ENCODE measurements around the gene ABCF2.

The ABCF2 gene

DNA sequence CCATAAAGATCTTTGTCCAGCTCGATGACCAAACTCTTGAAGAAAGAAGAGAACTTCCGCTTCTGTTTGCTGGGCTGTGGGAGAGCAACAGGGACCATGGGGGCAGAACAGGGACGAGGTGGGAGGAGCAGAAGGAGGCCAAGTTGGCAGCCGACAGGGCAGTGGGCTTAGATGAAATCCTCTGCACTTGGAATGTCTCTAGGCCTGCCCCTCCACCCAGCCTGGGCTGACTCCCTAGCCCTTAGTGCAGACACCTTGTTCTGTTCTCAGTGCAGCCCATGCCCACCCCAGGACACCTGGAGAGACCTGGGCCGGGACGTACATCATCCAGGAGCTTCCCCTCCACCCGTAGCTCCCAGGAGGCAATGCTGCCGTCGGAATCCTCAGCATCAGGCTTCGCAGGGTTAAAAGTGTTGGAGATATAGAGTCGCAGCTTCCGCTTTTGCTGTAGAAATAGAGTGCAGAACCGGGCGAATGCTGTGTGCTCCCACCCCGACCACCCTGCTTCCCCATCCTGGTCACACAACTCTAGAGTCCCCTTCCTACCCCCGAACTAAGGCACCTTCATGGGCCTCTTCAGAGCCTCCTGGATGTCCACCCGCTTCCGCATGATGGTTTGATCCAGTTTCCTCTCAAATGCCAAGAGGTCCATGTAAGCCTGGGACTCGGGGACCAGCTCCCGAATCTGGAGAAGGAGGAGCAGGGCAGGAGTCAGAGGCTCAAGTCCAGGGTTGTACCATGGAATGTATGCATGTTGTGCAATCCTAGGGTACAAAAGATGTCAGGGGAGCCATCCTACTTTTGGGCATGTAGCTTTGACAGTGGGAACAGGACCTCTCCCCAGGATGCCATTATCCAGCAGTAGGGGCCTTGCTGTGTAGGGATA is 15.4 kb upstream of the ABCF2 start:
- DNase-seq (ENCODE audit: low read depth in 2 of 2) = no peak

DNA sequence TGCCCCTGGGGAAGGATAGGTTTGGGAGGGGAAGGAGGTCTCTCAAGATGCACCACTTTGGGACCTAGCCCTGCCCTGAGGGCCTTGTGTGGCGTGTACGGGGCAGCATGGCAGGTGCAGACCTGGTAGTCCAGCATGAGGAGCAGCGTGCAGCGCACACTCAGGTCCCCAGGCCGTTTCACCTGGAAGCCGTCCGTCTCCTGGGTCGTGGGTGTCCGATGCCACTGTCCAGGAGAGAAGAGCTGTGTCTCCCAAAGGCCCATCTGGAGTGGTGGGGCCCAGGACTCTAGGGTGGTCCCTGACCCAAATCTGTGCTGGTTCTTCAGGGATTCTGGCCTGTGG is 14.7 kb upstream of the ABCF2 start:
- DNase-seq (ENCODE audit: low read depth in 2 of 2) = no peak

DNA sequence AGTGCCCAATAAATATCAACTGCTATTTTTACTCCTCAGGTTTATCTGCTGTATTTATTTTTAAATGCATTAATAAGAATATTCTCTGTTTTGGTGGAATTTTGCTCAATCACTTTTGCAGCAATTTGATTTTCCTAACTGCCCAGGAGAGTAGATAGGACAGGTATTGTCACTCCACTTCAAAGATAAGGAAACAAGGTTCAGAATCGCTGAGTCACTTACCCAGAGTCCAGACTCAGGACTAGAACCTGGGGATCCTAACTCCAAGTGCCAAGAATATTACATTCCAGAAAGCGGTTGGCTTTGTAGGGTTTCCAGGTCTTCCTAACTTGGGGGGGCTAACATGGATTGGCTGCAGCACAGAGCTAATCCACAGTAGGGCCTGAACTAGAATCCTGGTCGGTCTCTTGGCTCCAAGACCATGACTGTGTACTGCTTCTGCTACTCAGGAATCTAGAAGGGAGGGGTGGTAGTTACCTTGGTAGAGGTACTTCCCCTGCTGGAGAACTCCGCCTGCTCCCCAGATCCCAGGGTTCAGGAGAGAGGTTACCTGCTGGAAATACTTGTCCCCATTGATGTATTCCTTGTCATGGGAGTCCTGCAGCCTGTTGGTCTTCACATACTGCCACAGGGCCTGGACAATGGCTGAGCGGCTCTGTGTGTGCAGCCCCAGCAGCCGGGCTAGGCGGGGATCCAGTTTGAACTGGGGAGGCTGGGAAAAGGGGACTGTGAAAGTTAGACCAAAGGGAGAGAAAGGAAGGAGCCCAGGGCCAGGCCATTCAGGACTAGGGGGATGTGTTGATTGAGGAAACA is 14.1 kb upstream of the ABCF2 start:
- no peak for DNase-seq (ENCODE audit: low read depth in 2 of 2)

DNA sequence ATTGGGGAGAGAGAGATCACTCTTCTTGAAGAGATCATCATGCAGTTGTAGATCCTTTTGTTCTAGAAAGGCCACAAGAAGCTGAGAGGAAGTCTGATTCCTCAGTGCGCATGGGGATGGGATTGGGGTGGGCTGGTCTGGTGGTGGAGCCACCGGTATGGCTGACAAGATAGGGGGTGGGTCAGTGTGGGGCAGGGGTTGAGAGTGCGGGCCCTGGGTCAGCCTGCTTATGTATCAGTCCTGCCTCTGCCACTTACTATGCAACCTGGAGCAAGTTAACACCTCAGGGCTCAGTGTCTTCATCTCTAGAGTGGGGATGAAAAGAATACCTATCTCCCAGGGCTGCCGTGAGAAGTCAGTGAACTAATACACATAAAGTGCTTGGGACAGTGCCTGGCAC is 13.5 kb upstream of the ABCF2 start:
- no peak for DNase-seq (ENCODE audit: low read depth in 2 of 2)

DNA sequence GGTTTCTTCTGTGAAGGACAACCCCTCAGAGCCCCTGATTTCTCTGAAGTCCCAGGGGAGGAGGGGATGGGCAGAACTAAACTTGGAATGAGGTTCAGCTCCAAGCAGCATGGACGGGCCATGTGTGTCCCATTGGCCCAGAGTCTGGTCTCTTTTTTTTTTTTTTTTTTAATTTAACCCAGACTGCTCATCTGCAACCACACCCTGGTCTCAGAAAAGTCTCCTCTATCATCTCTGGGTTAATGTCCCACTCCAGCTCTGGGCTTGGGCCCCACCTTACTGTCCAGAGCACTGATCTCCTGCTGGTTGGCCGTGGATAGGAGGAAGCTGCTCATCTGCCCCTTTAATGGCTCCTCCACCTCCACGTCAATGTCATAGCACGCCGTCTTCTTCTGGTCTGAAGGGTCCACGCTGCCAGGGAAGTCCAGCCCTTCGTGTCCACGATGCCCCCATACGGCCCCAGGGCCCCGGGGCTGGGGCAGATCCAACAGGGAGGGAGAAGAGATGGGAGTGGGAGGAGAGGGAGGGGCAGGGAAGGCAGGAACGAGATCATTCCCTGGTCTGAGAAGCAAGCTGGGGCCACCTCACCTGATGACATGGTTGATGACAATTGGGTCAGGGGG is 12.9 kb upstream of the ABCF2 start:
- DNase-seq (ENCODE audit: low read depth in 2 of 2) = no peak

DNA sequence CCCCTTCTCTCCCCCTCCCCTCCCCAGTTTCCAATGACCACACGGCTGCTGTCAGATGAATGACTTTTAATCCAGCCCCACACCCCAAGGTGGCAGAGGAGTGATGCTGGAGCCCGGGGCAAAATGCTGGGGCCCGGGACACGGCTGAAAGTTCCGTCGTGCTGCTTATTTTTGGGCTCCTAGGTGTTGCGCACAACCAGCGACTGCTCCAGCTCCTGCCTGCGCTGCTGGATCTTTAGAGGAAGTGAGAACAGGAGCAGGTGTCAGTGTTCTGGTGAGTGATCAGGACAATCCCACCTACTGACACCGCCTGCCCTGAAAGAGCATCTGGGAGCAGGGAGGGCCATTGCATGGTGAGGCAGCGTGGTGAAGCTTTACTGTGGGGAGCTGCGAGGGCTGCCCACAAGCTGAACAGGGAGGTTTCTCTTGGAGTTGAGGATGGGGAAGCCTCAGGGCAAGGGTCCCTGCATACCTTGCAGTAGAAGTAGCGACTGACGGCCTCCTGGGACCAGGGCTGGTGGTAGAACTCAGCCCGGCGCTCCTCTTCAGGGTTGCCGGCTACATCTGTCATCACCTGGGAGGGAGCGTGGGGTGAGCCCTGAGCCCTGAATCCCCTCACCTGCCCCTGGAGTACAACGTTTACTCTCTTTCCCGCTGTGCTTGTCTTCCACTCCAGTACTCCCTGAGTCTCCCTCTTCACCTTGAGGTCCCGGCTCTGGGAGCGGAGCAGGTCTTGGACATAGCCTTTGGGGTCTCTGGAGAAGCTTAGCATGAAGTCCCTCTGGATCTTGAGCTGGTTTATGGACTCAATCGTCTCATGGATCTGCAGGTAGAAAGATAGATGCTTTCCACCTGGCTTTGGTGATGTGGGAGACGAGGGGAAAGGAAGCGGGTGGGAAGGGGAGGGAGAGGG is 12.2 kb upstream of the ABCF2 start:
- no peak for DNase-seq (ENCODE audit: low read depth in 2 of 2)

DNA sequence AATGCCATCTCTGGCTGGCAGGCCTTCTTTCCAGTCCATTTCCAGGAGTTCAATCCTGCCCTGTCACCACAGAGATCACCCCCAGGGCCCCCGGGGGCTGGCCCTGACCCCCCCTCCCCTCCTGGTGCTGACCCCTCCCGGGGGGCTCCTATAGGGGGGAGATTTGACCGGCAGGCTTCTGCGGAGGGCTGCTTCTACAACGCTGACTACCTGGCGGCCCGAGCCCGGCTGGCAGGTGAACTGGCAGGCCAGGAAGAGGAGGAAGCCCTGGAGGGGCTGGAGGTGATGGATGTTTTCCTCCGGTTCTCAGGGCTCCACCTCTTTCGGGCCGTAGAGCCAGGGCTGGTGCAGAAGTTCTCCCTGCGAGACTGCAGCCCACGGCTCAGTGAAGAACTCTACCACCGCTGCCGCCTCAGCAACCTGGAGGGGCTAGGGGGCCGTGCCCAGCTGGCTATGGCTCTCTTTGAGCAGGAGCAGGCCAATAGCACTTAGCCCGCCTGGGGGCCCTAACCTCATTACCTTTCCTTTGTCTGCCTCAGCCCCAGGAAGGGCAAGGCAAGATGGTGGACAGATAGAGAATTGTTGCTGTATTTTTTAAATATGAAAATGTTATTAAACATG is 11.3 kb upstream of the ABCF2 start:
- no peak for DNase-seq (ENCODE audit: low read depth in 2 of 2)

DNA sequence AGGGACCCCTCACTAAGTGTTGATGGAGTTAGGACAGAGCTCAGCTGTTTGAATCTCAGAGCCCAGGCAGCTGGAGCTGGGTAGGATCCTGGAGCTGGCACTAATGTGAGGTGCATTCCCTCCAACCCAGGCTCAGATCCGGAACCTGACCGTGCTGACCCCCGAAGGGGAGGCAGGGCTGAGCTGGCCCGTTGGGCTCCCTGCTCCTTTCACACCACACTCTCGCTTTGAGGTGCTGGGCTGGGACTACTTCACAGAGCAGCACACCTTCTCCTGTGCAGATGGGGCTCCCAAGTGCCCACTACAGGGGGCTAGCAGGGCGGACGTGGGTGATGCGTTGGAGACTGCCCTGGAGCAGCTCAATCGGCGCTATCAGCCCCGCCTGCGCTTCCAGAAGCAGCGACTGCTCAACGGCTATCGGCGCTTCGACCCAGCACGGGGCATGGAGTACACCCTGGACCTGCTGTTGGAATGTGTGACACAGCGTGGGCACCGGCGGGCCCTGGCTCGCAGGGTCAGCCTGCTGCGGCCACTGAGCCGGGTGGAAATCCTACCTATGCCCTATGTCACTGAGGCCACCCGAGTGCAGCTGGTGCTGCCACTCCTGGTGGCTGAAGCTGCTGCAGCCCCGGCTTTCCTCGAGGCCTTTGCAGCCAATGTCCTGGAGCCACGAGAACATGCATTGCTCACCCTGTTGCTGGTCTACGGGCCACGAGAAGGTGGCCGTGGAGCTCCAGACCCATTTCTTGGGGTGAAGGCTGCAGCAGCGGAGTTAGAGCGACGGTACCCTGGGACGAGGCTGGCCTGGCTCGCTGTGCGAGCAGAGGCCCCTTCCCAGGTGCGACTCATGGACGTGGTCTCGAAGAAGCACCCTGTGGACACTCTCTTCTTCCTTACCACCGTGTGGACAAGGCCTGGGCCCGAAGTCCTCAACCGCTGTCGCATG is 10.5 kb upstream of the ABCF2 start:
- no peak for DNase-seq (ENCODE audit: low read depth in 2 of 2)

DNA sequence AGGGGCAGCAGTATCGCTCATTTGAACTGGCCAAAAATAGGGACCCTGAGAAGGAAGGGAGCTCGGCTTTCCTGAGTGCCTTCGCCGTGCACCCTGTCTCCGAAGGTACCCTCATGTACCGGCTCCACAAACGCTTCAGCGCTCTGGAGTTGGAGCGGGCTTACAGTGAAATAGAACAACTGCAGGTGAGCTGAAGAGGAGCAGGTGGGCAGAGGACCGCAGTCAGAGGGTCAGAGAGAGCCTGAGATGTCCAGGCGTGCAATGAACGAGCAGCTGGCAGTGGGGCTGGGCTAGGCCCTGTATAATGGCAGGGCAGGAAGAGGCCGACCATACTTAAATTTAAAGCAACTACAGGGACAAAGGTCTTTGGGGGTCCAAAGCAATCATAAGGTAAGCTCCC is 9.4 kb upstream of the ABCF2 start:
- DNase-seq (ENCODE audit: low read depth in 2 of 2) = no peak

DNA sequence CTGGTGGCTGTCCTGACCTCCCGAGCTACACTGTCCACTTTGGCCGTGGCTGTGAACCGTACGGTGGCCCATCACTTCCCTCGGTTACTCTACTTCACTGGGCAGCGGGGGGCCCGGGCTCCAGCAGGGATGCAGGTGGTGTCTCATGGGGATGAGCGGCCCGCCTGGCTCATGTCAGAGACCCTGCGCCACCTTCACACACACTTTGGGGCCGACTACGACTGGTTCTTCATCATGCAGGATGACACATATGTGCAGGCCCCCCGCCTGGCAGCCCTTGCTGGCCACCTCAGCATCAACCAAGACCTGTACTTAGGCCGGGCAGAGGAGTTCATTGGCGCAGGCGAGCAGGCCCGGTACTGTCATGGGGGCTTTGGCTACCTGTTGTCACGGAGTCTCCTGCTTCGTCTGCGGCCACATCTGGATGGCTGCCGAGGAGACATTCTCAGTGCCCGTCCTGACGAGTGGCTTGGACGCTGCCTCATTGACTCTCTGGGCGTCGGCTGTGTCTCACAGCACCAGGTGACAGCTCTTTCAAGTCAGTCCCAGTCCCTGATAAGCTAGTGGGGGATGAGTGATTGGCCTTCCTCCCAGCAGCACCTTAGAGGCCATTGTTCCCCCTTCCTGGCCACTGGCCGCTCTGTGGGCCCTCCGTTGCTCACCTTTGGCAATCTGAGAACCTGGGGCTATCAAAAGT is 8.2 kb upstream of the ABCF2 start:
- no peak for DNase-seq (ENCODE audit: low read depth in 2 of 2)

DNA sequence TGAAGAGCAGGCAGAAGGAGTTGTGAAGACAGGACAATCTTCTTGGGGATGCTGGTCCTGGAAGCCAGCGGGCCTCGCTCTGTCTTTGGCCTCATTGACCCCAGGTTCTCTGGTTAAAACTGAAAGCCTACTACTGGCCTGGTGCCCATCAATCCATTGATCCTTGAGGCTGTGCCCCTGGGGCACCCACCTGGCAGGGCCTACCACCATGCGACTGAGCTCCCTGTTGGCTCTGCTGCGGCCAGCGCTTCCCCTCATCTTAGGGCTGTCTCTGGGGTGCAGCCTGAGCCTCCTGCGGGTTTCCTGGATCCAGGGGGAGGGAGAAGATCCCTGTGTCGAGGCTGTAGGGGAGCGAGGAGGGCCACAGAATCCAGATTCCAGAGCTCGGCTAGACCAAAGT is 6.8 kb upstream of the ABCF2 start:
- no peak for DNase-seq (ENCODE audit: low read depth in 2 of 2)

DNA sequence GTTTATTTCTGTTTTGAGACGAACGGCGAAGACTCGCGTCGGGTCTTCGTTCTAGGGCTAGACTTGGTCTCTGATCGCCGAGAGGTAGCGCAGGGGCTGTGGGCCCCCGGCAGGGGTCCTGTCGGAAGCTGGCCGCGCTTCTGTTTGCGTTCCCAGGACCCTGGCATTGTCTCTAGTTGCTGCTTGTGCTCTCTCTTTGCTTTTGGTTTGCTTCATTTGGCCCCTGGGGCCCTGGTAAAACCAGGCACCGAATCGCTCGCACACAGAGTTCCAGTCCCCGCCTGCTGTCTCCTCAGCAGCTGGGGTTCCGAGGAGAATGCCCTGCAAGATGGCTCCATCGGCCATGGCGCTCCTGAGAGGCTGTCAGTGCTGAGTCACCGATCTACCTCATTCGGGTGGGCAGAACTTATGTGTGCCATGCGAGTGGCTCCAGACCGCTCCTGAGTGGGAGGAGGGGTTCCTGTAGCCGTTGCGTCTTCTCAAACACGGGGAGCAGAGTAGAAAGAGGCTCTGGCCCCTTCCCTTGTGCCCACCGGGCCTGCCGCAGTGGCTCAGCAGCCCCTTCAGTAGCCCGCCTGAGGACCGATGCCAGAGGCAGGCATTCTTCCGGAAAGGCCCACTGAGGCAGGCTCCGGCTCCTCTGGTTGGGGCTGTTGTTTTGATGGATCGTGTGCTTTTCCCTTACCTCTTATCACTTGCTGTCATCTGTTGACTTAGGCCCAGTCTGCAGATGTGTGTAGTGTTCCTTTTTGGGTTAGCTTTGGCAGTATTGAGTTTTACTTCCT is 6.1 kb upstream of the ABCF2 start:
- peak; percentile 65 to 66 for DNase-seq (ENCODE audit: low read depth in 2 of 2)

DNA sequence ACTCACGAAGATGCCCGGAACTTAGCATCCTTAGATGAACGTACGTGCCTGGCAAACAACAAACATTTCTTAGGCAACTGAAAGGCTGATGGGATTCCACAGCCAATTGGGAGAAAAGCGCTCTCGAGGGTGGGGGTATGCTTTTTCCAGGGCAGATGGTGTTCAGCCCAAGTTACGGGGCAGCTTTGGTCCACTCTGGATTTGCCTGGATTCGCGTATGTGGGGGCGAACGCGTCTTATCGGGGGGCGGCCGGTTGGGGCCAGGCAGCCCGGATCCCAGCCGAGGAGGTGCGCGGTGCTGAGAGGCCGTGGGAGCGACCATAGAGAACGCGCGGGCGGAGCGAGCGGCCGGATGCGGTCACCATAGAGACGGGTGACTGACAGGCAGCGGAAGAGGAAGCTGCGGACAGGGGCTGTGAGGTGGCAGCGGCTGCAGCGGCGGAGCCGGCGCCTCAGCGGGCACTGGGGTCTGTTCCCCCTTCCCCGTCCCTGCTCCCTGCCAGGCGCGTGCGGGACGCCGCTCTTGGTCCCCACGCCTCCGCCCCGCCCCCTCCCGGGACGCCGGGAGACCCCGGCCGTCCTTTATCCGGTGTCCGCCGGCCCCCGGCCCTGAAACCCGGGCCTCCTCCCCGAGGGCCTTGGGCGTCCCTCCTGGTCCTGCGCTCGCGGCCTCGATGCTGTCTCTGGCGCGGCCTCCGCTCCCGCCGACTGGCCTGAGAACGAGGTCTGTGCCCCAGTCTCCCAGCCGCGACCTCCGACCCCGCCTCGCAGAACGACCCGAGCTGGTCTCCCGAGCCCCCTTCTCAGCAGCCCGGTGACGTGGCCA is 5.3 kb upstream of the ABCF2 start, which contains the start of gene CHPF2:
Gene CHPF2 (plus strand): TSS at position 393 of the 826 bp plus-strand sequence. CDS start 1,529 bp downstream, outside the sequence.
- DNase-seq (ENCODE audit: low read depth in 2 of 2) = peak; percentile 83 to 88

DNA sequence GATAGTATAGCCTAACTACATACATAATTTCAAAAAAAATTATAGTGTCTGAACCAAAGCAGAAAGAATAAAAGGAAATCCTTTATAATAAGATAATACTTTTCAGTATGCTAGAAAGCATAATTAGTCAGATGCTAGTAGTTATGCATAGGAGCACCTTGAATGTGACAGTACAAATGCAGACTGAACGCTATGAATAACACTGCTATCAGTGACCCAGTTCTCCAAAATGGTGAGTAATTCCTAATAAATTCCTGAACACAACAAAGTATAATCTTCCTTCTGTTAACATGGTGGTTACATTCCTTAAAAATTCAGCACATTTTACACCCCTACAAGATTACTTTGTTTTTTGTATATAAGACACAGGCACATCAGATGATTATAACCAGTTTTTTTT is 4.1 kb upstream of the ABCF2 start:
- DNase-seq (ENCODE audit: low read depth in 2 of 2) = no peak

DNA sequence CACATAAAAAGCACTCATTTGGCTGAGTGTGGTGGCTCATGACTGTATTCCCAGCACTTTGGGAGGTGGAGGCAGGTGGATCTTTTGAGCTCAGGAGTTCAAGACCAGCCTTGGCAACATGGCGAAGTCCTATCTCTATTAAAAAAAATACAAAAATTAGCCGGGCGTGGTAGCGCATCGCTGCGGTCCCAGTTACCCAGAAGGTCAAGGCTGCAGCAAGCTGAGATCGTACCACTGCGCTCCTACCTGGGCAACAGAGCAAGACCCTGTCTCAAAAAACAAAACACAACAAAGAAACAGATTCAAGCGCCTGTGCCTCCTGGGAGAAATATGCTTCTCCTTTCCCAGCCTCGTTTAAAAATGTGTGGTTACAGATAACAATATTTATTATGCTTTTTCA is 2.2 kb upstream of the ABCF2 start:
- no peak for DNase-seq (ENCODE audit: low read depth in 2 of 2)

DNA sequence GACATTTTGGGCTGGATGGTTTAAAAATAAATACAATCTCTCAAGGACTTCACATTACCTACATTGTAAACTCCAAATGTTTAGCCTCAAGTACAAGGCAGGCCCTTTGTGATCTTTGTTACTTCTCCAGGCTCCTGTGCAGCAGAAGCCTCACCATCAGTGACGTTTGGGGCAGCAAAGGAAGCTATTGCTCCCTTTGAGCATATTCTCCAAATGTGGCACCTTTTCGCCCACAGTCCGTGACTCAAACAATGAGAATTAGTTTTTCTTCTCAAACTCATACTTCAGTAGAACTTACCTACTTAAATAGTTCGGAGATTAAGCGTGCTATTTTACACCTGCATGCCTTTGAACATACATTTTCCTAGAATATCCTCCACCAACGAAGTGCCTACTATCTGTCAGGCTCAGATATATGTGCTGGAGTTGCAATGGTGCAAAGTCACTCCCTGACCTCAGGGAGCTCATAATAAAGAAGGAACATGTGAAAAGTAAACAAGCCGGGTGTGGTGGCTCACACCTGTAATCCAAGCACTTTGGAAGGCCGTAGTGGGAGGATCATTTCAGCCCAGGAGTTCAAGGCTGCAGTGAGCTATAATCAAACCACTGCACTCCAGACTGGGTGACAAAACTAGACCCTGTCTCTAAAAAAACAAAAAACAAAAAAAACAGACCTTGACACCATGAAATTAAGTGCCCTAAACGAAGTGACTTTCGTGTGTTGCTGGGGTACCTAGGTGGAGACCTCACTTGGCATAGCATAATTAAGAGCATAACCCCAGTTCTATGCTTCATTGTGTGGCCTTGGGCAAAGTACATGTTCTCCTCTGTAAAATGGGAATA is 1.2 kb upstream of the ABCF2 start:
- no peak for DNase-seq (ENCODE audit: low read depth in 2 of 2)

DNA sequence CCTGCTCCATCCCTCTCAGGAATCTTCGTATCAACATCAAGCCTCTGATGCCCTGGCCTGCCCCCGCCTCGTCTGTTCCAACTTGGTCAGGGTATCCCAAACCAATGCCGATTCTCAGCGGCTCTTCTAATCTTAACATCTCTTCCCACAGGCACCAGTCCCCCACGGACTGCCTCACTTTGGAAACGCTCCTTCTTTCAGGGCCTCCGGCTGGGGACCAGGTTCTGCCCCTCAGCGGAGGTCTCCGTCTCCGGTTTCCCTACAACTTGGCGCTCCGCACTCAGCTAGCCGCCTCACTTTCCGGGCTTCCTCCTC is 488 bp downstream of the ABCF2 start:
- DNase-seq (ENCODE audit: low read depth in 2 of 2) = no peak

All from stimulated activated CD4-positive, alpha-beta T cell treated with anti-CD3 and anti-CD28 coated beads, Interleukin-12 subunit alpha, Interleukin-12 subunit beta, amount 100 ng/mL, for 24 hours (primary cell).